HG02763 (cell line): ENCODE data around the gene RTL5.

Experiments used
- ATAC-seq: cut with Tn5 transposase; IDR thresholded peaks from one replicate; pipeline ENCODE4 v1.9.1; 2021; ENCODE audit warnings: mild to moderate bottlenecking, moderate library complexity; ENCODE audit not compliant: unreplicated experiment

The RTL5 gene

DNA sequence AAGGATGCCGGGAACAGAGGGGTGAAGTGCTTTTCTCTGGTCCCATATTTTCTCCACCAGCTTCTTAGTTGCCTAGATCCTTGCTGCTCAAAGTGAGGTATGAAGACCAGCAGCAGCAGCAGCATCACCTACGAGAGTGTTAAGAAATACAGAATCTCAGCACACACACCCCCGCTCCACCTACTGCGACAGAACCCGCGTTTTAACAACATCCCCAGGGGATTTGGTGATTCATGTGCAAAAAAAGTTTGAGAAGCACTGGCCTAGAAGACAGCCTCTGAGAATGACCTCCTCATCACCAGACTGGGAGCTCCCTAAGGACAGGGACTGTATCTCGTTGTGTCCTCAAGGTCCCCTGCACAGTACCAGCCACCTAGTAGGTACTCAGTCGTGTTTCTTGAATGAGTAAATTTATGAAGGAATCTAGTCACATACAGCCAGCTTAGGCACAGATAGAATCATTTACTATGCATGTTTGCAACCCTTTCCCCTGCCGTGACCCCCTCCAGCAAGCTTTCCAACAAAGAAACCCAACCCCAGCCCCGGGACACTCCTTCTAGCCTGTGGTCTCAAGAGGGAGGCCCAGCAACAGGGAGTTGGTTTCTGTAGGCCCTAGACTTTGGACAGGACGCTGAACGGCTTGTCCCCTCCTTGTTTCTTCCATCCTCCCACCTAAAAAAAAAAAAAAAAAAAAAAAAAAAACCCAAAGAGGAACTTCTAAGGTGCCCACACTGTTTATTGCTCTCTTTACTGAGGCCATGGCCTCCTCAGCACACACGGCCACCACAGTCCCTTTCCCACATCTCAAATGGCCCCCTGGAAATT, 21.5 kb downstream of the RTL5 start:
- no peak for ATAC-seq

DNA sequence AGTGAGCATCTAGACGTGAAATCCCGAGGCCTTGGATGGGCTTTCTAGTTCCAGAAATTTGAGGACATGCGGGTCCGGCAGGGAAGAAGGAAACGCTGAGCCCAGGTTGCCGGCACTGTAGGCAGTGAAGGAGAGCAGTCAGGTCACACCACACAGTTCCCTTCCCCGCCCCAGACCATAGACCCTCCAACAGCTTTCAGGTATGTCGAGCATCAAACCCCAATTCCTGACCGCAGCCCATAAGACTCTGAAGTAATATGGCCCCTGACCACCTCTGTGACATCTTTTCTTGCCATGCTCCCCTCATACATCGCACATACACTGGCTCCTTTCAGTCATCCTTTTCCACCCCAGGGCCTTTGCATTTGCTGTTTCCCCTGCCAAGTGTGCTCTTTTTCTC, 23.0 kb downstream of the RTL5 start:
- ATAC-seq: no peak

DNA sequence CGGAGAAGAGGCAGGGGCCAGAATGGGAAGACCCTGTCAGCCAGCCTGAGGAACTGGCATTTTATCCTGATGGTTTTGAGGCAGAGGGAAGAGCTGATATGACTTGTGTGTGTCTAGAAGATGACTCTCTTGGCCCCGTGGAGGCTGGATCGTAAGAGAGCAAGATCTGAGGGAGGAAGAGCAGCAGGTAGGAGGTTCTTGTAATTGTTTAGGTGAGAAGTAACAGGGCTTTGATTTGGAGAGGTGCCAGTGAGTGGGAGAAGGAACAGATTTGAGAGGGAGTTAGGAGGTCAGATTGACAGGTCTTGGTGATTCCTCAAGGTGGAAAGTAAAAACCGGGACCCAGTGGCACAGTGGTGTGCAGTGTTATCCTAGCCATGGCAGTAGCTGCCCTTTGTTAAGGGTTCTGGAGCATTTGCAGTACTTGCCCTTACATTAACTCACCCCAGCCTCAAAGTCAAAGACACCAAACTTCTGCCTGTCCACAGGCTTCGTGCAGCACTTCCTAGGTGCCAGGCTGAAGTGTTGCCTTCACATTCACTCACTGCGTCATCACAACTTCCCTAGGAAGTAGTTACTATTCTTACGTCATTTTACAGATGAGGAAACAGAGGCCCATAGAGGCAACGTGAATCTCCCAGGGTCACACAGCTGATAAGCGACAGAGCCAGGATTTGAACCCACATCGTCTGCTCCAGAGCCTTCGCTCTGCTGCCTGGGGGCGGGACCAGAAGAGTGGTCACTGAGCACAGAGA, 23.7 kb downstream of the RTL5 start:
- no peak for ATAC-seq

DNA sequence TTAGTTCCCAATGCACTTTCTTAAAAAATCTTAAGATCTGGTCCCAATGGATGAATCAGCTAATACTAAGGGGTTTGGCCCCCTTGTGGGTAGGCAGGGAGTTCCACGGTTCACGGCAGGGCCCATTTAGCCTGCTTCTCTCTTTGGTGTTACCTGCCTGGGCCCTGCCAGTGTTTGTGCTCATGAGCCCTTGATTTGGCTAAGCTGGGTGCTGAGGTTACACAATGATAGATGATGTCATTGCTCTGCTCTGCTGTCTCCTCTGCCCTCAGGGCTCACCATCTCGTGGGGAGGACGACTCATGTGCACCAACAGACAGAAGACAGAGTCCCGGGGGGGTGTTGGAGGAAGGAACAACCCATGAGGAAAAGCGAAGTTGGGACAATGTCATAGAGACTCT, 24.4 kb downstream of the RTL5 start:
- no peak for ATAC-seq

DNA sequence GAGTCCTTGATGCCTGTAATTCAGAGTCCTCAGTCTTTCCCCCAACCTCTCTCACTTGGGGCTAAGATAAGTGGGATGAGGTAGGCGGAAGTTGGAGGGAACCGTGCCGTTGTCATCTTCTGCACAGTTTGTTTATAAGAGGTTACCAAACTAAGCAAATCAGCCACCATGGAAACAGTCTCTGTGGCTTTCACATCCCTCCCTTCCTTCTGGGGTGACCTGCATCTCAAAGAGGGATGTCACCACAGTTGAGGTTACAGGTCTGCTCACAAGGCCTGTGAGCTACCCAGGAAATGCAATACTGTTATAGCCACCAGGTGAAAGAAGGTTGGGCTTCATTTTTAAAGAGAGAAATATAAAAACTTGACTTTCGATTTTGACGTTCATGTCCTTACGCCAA, 26.3 kb downstream of the RTL5 start:
- peak; percentile 61 for ATAC-seq

DNA sequence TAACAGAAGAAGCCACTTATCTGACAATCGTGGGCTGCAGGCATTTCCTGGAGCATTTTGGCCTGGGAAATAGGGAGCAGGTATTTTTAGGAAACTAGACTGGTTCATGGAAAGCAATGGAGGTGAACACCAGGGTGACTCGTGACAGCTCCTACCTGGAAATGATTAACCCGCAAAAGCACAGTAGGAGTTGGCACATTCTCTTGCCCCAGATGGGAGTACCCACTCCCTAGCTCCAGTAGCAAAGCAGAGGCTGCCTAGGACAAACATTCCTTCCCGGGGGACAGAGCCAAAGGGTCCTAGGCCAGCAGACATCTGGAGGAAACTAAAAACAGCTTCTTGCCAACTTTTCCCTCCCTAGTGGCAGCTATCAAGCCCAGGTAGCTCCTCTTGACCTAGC, 29.0 kb downstream of the RTL5 start:
- no peak for ATAC-seq

DNA sequence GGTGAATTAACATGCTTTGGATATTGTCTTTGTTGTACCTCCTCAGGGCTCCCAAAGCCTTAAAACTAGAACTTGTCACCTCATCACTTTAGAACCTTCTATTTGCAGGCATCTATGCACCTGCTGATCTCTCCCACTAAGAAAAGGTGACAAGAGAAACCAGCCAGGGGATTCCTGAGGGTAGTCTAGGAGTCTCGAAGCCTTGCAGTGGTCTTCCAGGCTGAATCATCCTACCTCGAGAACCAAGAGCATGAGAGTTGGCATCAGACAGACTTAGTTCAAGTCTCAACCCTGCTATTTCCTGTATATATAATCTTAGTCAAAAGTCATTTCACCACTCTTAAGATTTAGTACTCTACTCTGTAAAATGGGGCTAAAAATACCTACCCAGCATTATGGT, 29.6 kb downstream of the RTL5 start:
- ATAC-seq: no peak

DNA sequence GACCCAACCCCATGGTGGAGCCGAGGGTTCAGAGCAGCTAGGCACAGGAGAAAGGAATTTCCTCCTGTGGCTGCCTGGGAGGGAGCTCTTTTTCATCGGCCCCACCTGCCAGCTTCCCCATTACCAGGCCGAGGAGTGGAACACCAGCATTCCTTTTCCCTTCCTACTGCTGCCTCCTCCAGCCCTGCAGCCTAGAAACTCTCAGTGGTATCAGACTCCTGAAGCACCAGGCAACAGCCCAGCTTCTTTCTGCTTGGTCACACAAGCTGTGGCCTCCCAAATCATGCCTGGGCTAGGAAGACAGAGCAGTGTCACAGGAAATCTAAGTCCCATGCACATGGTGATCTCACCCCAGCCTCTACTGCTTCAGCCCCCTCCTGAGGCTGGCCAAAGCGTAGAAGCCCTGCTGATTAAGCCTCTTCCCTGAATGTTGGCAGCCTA, 30.1 kb downstream of the RTL5 start:
- no peak for ATAC-seq

DNA sequence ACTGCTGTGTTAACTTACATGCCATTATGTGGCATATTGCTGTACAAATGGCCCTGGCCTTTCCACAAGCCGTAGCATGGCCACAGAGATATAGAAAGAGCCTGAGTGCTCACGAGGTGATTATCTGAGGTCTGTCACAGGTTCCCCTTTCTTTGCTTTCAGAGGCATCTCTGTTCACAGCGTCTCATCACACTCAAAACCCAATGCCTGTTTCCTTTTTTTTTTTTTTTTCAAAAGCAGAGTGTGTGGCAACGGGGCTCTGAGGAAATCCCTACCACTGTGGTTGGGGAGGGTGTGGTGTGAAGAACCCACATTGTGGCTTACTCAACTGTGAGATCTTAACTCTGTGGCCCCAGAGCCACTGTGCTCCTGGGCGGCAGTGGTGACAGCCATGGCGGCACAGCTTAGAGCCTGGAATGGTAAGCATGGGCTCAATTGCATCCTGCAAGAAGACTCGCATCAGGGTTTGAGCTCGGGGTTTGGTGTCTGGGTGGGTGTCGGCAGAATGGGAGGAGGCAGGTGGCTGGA, 30.8 kb downstream of the RTL5 start:
- ATAC-seq: peak; percentile 71

DNA sequence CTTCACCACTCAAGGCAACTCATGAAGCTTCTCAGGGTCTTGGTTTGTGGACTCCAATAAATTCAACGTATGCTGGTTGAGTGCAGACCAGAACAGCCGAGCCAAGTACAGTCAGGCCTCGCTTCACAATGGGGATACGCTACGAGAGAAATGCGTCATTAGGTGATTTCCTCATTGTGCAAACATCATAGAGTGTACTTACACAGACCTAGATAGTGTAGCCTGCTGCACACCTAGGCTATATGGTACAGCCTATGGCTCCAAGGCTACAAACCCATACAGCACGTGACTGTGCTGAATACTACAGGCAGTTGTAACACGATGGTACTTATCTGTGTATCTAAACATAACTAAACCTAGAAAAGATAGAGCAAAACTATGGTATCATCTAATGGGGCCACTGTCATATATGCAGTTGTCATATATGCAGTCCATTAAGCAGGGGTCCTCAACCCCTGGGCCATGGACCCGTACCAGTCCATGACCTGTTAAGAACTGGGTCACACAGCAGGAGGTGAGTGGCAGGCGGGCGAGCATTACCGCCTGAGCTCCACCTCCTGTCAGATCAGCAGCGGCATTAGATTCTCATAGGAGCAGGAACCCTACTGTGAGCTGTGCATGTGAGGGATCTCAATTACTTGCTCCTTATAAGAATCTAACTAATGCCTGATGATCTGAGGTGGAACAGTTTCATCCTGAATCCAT, 31.5 kb downstream of the RTL5 start:
- no peak for ATAC-seq

DNA sequence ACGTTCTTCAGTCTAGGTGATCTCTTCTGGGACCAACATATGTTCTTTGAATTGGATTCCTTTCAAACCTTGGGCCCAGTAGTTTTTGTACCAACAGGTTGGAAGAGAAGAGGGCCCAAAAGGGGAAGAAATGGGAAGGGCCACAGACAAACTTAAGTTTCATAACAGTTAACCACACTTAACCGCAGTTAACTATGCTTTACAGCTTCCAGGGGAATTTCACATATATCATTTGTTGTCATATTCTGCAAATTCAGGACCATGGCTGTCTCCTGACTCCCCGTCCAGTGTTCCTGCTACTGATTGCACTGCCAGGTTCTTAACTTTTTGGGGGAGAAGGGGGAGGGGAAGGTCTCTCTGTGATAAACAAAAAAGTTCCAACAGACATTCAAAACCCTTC, 34.6 kb downstream of the RTL5 start:
- no peak for ATAC-seq

DNA sequence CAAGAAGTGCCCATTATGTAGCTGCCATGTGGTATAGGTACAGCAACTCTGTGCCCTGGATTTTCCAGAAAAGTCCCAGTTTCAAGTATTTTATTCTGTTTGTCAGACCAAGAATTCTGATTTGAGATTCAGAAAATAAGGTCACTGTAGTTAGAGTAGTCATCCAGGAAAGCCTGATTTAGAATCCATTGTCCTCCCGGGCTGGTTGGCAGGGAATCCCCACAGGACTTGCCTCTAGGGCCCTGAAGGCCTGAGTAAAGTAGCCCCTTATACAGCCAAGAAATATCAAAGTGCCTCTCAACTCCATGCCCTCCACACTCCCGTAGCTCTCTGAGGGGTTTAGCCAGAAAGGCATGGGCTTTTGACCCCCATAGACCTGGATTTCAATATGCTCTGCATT, 36.3 kb downstream of the RTL5 start:
- no peak for ATAC-seq

DNA sequence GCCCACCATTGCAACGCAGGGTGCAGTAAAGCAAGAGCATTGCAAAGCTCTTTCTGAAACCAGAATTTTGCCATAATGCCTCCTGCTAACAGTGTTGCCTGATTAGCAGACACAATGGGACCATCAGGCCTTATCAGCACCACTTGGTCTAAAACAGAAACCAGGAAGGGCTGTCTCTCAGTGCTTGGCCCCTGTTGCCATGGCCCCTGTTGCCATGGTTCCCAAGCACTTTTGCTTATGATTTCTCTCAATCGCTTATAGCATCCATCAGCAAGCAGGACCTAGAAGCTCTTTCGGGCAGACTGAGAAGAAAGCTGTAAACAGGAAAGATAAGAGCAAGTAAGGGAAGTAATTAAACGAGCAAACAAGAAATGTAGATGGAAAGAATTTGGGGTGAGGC, 36.8 kb downstream of the RTL5 start:
- ATAC-seq: peak; percentile 71

DNA sequence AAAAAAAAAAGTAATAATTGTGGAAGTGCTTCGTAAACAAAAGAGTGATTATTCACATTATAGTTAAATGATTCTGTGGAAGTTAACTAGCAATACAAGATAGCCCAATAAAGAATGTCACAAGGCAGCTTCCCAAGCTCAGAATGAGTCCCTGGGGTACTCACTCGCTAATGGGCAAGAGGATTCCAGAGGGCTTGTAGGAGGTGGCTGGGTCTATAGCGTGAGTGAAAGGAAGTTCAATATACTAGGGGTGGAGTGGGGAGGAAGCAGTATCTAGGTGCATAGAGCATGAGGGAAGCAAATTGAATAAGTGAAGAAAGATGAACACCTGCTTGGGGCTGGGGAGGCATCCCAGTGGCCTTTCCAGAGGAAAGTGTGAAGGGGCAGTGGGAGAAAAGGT, 42.5 kb downstream of the RTL5 start:
- no peak for ATAC-seq

DNA sequence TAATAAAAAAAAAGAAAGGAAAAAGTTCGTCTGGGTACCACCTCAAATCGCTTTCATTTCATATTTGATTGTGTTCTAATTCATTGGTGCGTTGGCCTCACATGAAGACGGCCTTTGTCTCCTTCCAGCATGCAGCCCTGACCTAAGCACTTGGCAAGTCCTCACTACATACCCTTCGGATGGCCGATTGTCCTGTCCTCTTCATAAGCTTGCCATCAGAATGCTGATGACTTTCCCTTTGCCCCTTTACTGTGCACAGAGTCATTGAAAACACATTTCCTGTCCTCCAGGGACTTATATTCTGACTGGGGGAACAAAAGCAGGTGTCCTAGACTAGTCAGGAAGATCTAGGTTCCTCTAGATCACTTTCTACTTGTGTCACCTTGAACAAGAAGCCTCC, 43.0 kb downstream of the RTL5 start:
- ATAC-seq: no peak

DNA sequence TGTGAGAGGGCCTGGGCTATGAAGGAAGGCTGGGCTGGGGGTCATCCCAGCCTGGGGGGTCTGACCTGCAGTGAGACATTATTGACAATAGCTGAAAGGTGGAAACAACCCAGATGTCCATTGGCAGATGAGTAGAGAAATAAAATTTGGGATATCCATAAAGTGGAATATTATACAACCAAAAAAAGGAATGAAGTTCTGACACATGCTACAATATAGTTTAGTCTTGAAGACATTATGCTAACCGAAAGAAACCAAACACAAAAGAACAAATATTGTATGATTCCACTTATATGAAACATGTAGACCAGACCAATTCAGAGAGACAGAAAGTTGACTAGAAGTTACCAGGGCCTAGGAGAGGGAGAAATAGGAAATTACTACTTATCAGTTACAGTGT, 44.7 kb downstream of the RTL5 start:
- ATAC-seq: no peak

DNA sequence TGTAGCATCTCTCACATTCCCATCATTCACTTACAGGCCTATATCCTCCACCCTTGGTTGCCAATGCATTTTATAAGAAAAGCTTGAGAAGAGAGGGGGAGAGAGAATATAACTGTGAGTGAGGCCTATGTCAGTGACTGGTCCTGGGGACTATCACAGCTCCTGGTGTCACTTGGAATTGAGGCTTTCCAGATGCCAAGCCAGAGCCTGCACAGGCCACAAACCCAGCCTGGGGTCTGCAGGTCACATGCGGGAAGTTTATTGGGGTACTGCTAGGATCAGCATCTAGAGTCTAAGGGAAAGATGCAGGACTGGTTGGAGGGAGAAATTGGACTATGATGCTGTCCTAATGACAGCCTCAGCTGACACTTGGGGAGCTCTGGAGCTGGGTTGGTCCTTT, 47.6 kb downstream of the RTL5 start:
- ATAC-seq: no peak

DNA sequence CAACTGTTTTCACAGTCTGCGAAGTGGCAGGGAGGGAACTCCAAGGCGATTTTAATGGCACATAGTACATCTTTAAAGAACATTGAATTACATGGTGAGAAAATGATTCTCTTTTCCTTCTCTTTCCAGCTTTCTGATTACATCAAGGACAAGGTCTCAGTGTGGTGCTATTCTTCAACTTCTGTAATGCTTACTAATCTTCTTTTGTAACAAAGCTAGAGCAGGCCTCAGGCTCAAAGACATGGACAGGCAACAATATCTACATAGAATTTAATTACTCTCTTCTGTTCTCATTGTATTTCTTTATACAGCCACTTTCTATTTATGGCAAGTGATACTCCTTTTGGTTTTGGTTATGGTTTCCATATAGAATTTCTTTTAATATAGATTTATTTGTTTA, 48.4 kb downstream of the RTL5 start:
- no peak for ATAC-seq

DNA sequence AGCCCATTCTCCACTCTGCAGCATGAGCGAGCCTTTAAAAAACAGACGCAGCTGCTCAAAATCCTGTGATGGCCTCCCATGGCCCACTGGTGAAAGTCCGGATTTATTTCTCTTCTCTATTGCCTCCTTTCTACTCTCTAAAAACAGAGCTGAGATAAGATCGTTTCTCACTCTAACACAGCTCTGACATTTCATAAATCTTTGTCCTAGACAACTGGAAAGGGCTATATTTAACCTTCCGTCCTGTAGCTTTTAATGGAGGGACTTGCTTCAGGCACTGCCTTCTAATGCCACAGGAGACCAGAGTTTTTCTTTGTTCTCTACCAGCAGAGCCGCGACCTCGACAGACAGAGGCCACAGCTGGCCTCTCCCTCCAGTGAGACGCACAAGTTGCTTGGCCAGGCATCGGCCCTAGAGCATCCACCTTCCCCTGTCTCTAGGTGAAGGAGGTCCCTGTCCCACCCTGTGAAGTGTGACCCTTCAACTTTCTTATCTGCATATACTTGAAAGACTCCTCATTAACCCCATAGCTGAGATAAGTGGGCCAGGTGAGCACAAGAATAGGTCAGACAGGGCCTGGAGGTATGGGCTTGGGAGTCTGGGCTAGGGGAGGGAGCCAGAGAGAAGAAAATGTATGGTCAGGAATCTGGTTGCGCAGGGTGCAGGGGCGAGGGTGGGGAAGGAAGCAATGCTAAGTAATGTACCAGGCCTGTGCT, 50.0 kb downstream of the RTL5 start:
- no peak for ATAC-seq

DNA sequence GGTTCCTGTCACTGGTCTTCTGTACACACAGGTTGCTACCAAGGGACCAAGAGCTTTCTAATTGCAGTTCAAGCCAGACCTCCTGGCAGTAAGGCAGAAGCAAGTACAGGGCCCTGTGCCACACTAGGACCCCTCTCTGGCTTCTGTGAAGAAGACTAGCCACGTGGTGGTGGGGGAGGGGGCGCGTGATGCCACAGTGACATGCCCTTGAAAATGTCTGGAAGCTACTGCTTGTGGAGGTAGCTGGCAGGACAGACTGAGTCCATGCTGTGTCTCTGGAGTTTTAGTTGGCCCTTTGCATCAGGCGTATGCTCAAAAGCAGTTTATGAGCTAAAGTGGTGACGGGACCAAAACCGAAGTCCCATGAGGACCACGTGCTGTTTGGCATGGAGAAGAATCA, 50.9 kb downstream of the RTL5 start:
- no peak for ATAC-seq

DNA sequence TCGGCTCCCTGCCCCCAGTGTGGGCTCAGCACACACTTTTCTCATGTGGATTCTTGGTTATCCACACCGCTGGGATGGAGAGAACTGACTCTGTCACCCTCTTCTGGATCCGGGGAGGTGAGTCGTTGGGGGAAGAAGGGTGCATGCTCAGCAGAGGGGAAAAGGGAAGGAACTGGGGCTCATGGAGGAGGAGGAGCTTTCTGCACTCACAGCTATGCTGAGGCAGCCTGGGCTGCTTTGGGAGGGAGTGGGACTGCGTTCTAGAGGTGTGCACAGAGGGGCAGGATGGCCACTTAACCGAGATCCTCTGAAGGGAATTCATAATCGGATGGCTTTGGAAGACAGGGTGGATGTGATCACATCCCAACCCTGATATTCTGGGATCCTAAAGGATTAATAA, 51.6 kb downstream of the RTL5 start:
- ATAC-seq: no peak
